GM04504 (cell line): ENCODE data around the gene PLD1.
A peak's percentile ranks its signal among the peaks of the same experiment; 100 is the strongest.
"Not testable (repeated sequence)": the region's sequence is repeated elsewhere in the genome, so short reads cannot be mapped to it uniquely, and the experiment has no call there.

Experiments used
- DNase-seq: peaks from one replicate; pipeline ENCODE4 v3.0.0-alpha.2; 2012; ENCODE audit warnings: low read depth

The PLD1 gene

DNA sequence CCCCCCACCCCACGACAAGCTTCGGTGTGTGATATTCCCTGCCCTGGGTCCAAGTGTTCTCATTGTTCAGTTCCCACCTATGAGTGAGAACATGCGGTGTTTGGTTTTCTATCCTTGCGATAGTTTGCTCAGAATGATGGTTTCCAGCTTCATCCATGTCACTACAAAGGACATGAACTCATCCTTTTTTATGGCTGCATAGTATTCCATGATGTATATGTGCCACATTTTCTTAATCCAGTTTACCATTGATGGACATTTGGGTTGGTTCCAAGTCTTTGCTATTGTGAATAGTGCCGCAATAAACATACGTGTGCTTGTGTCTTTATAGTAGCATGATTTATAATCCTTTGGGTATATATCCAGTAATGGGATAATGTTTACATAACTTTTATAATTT lies 4.4 kb upstream of the PLD1 start:
- not testable (repeated sequence) for DNase-seq

DNA sequence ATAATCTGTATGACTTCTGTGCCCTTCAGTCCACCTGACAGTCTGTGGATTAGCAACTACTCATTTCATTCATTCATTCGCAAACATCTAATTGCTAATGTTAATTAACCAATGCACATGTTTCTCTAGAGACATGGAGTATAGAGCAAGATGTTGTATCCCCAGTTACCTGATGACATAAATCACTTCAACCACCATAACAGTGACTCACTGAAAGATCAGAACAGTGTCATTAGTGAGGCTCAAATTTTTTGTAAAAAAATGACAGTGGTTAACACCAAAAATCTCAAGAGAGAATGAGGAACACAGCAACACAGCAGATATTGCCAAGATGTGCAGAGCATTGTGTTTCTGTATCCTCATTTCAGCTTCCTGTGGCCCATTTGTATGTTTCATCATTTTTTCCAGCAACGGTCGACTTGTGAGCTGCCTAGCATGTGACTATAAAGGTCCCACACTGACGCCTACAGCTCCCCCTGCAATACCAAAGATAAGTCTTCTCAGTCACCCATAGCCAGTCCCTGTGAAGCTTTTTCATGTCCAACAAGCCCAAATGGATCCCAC lies 3.7 kb upstream of the PLD1 start:
- no peak for DNase-seq

GRCh38 chr3:171813278-171813896 lies 3.1 kb upstream of the PLD1 start:
- no peak for DNase-seq

DNA sequence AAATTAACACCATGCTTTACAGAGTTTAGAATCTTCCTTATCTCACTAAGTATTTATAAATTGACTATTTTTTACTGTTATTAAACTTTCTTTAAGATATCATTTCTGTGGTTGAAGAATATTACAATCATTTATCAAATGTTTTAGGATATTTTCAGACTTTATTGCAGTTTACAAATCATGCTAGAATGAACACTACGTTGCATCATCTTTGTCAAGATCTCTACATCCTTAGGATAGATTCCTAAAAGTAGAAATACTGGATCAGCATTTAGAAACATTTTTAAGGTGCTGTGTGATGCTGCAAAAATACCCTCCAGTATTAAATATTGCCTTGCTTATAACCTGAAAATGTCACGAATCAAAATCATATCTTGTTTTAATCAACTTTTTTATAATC lies 2.5 kb upstream of the PLD1 start:
- no peak for DNase-seq

GRCh38 chr3:171811913-171812335 lies 1.6 kb upstream of the PLD1 start:
- DNase-seq = no peak

DNA sequence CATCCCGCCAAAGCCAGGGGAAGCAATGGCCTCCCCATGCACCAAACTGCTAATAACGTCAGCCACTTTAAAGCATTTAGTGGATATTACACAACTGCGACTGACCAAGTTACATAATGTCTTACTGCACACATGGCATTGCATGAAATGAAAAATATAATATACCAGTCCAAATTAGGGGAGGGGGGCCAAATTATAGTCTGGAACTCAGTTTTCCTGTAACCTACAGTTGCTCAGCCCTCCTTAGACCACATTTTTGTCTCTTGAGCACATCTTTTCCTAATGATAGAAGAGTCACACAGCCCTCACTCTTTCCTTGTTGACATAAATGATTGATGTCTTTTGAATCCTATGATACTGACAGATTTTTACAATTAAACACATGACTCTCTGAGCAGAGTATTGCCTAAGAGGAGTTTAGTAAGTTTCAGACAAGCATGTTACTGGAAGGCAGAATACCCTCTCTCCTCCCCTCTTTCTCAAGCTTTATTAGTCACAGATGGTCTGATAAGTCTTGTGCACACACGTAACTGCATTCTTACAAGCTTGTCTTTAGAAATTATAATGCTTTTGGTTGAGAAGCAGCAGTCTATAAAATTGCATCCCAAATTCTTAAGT lies 1.1 kb upstream of the PLD1 start:
- DNase-seq = peak; percentile 97

DNA sequence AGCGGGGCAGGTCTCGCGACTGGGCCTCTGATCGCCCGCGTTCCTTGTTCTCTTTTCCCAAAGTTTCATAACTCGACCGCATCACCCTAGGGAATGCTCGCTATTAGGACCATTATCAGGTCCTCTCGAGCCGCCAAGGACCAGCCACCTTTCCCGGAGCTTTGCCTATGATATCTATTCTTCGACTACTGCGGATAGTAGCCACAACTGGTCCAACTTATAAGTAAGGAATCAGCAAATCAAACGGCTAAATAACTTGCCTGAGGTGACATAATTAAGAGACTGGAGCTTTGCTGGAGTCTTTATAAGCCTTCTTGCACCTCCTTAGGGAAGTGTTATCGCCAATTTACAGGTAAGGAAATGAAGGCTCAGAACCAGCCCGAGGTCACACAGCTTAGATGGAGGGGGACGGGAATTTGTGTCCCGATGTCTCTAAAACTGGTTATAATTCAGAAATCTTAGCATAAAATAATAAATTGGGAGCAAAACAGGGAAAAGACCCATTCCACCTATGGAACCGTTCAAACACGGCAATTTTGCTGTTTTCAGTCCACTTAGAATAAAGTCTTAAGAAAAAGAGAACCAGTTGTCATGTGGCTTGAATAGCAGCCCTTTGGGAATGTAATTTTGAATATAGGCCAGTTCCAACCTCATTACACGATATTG lies 479 bp upstream of the PLD1 start:
- DNase-seq = no peak

- no peak for DNase-seq
These were observed 747 bp downstream of the PLD1 start for GRCh38 chr3:171809611-171809860.

DNA sequence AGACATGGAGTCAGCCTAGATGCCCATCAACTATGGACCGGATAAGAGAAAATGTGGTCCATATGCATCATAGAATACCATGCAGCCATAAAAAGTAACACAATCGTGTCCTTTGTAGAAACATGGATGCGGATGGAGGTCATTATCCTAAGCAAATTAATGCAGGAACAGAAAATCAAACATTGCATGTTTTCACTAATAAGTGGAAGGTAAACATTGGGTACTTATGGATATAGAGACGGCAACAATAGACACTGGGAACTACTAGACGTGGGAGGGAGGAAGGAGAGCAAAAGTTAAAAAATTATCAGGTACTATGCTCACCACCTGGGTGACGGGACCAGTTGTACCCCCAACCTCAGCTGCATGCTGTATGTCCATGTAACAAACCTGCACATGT lies 2.5 kb downstream of the PLD1 start:
- DNase-seq = no peak

GRCh38 chr3:171807129-171807675 lies 3.1 kb downstream of the PLD1 start:
- no peak for DNase-seq

GRCh38 chr3:171806200-171807128 lies 3.8 kb downstream of the PLD1 start:
- DNase-seq = peak; percentile 82

DNA sequence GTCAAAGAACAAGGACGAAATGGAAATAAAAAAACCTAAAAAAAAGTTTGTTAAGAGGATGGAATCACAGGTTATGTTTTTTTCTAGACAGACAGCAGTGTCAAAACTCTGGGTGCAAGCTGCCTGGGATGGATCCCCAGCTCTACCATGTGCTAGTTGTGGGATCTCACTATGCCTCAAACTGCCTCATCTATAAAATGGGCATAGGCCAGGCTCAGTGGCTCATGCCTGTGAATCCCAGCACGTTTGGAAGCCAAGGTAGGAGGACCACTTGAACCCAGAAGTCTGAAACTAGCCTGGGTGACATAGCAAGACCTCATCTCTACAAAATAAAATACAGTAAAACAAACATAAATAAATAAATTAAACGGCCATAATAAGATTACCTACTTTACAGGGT lies 4.6 kb downstream of the PLD1 start:
- no peak for DNase-seq

DNA sequence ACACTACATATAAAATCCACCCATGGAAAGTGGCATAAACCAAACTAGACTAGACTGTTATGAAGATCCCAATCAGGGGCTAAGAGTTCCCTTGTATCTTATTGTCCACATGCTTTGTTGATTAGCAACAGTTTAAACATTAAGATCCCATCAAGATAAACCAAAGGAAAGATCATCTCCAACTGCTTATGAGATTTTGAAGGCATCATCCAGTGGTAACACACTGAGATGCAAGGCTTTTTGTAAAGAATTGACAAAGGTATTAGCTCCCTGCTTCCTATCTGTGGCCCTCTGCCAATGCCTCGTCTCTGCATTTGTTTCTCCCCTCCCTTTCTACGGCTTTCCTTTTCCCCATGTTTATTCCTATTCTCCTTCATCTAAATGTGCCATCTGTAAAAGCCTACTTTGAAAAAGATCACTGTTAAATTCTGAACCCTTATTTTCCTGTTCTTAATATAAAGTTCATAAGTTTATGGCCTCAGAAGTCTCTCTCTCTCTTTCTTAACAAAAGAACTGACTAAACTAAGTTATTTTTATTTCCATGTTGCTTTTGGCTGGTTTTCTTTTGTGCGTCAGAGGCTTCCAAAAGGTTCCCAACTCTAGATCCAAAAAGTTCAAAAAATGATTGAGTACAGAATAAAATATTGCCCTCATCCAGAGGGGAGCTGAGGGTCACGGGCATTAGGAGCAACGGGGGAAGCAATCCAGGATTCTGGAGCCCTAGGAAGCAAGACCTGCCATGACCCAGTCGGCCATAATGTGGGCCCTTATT lies 5.5 kb downstream of the PLD1 start:
- DNase-seq = no peak

DNA sequence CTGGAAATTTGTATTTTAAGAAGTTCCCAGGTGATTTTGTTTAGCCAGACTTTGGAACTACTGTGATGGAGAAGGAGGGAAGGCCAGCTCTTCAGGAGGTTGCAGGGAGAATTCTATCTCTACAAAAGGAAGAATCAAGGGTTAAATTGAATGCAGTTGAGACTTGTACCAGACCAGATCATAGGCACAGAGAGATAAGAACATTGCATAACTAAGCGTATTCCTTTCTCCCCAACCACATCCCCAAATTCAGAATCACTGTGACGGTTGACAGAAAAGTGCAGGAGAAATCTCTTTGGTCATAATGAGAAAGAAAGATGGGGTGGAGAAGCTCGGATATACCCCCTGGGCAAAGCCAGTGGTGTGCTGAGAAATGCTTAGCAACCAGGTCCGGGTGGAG lies 7.2 kb downstream of the PLD1 start:
- no peak for DNase-seq

GRCh38 chr3:171802590-171802956 lies 7.7 kb downstream of the PLD1 start:
- no peak for DNase-seq

DNA sequence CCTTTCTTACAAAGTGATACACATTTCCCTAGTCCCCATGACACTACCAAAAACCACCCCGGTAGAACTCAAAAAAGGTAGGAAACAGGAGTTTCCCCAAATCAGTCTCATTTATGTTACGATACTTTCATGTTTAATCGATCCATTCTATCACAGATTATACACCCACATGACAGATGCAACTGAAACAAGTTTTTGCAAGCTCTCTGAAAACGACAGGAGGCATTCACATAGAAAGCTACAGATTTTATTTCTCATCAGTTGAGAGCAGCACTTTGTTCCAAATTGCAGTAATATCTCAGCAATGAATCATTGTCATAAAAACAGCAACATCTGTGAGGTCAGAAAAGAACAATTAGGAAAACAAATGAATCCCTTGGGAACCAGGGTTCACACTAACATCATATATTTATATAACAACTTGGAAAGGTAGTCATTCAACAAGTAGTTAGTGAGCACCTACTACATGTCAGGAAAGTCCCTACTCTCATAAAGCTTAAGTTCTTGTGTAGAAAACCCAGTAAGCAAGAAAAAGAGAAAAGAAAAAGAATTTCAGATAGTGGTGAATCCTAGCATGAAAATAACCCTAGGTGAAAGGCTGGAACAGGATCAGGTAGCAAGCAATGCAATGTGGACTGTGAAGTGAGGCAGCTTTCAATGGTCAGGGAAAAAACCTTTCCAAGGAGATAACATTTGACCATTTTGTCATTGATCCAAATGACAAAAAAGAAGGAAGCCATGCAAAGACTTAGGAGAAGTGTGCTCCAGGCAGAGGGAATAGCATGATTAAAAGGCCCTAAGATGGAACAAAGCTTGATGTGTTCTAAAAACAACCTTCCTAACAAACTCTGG lies 8.3 kb downstream of the PLD1 start:
- DNase-seq = peak; percentile 86

DNA sequence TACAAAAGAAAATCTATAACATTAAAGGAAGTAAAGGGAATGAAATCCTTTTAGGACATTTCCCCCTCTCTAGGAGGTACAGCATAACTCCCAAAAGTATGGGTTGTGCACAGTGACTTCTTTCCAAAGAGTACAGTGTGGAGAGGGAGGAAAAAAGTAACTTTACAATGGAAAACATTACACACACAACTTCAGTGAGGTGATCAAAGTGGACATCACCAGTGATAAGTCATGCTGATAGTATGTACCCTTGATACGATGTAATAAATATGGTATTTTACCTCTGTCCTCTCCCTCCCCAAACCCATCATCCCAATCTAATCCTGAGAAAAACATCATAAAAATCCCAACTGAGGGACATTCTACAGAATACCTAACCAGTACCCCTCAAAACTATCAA lies 10.8 kb downstream of the PLD1 start:
- no peak for DNase-seq

DNA sequence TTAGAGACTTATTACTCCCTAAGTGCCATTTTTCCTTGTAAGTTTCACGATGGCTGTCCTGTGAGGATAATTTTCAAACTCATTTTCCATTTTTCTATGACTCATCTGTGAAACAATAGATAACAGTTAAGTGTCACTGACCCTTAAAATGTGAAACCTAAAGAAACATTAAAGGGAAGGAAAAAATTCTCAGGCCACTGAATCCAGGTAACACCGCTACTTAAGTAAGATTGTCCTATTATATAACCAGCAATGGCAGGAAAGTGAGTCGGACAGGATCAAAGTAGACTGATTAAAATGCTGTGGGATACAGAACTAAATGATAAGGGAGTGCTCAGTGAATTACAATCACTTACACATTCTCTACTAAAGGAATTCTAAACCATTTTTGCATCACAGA lies 12.4 kb downstream of the PLD1 start:
- DNase-seq = no peak

- no peak for DNase-seq
These were observed 13.0 kb downstream of the PLD1 start for GRCh38 chr3:171797265-171797679.

DNA sequence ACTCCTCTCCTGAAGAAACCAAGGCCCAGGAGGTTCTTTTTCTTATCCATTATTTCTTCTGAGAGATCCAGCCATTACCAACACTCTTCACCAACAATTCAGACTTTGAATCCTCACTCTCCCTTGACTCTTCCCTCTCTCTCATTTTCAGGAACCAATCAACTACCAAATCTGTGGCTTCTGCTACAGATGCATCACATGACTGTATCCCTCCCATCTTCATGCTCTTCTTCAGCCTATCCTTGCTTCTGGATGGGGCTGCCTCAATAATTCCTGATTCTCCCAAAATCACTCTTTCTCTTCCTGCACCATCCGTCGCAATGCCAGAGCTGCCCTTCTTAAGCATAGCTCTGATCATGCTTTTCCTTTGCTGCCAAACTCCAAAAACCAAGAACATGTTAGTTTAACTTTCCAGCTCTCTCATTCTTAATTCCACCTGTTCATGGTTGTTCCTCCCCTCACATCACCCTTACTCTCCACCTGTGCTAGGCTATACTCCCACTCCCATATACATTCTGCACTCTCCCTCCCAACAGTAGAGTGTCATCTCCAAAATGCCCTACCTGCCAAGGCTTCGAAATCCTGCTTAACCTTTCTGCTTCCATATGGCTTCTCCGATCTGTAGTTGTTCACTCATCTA lies 13.5 kb downstream of the PLD1 start:
- DNase-seq = no peak
